ENCODE results near the gene FAM234B. TPM values are rescaled to one million over a fixed set of nuclear protein-coding genes. Genes with fewer than 3 reads are reported as not detected.

The FAM234B gene
- polyA plus RNA-seq, 1 of the 3 experiments (the other 2 are of a cell fraction) = 3.7 TPM

DNA sequence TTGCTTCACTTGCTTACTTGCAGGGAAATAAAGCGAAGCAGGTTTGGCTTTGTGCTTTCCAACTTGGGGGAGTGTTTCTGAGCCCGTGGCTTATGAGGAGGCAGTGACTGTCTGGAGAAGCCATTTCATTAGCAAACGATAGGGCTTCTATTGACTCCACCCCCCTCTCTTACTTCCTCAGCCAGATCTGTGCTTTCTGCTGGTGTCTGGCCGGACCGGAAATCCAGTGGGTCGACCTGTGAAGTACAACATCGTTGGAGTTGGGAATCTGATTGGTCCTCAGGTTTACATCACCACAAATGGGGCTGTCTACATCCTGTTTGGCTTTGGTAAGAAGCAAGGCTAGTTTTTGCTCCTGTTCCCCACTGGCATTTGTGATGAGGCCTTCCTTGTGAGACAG, 22.3 kb downstream of the FAM234B start:
- 81% methylated on average over 7 of the region's 7 CpGs for WGBS (ENCODE audit: low lambda C conversion rate)
- CTCF ChIA-PET = interaction anchor here (0.5 kb wide), 1 partner anchor 1729 kb away, joined by 3 read pairs; no protein-coding TSS in a partner anchor
- TF ChIP-seq, protein P1, sequence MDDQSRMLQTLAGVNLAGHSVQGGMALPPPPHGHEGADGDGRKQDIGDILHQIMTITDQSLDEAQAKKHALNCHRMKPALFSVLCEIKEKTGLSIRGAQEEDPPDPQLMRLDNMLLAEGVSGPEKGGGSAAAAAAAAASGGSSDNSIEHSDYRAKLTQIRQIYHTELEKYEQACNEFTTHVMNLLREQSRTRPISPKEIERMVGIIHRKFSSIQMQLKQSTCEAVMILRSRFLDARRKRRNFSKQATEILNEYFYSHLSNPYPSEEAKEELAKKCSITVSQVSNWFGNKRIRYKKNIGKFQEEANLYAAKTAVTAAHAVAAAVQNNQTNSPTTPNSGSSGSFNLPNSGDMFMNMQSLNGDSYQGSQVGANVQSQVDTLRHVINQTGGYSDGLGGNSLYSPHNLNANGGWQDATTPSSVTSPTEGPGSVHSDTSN (IDR thresholded peaks at IDR 0.05) = no peak
- TF ChIP-seq RCOR1 (IDR thresholded peaks at IDR 0.05; ENCODE audit: low read length) (no peak), TCF12 (IDR thresholded peaks at IDR 0.05) (no peak), TEAD4 (IDR thresholded peaks at IDR 0.05; ENCODE audit: borderline replicate concordance, insufficient read depth) (no peak), YY1 (IDR thresholded peaks at IDR 0.05; ENCODE audit: low read depth) (no peak), RXRA (IDR thresholded peaks at IDR 0.05; ENCODE audit: borderline replicate concordance, low read depth) (no peak), EZH2phosphoT487 (IDR thresholded peaks at IDR 0.05; ENCODE audit: borderline replicate concordance, low read depth) (no peak), NRF1 (IDR thresholded peaks at IDR 0.05; ENCODE audit: low read depth, low read length) (no peak), EP300 (IDR thresholded peaks at IDR 0.05; ENCODE audit: borderline replicate concordance in 1 of 2, low read depth in 1 of 2, low read length in 1 of 2) (no peak), FOXJ3 (CRISPR knock-in tag; IDR thresholded peaks at IDR 0.05) (no peak), RAD21 (IDR thresholded peaks at IDR 0.05; ENCODE audit: low read length) (no peak)
- TF ChIP-seq, protein P2, sequence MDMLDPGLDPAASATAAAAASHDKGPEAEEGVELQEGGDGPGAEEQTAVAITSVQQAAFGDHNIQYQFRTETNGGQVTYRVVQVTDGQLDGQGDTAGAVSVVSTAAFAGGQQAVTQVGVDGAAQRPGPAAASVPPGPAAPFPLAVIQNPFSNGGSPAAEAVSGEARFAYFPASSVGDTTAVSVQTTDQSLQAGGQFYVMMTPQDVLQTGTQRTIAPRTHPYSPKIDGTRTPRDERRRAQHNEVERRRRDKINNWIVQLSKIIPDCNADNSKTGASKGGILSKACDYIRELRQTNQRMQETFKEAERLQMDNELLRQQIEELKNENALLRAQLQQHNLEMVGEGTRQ (IDR thresholded peaks at IDR 0.05; ENCODE audit: borderline replicate concordance, low read depth, low read length) = no peak
- TF ChIP-seq, protein P3, sequence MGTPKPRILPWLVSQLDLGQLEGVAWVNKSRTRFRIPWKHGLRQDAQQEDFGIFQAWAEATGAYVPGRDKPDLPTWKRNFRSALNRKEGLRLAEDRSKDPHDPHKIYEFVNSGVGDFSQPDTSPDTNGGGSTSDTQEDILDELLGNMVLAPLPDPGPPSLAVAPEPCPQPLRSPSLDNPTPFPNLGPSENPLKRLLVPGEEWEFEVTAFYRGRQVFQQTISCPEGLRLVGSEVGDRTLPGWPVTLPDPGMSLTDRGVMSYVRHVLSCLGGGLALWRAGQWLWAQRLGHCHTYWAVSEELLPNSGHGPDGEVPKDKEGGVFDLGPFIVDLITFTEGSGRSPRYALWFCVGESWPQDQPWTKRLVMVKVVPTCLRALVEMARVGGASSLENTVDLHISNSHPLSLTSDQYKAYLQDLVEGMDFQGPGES (IDR thresholded peaks at IDR 0.05; ENCODE audit: low read depth, low read length) = no peak

DNA sequence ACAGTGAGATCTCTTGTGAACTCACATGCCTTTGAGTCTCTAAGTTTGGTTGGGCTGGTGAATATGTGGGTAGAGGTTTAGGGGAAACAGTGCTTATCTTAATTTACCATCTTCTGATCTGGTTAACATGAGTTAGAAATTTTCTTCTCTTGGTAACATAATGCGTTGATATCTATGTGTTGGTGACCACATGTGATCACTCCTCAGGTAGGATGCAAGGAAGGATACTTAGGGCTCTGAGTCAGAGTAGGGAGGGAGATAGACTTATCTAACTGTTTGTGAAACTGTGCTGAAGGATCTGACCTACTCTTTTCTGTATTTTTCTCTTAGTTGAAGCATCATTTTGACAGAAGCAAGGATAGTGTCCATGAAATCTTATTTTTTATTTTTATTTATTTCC, 23.1 kb downstream of the FAM234B start:
- ChIA-PET CTCF (no interaction called here), POLR2A (no interaction called here)
- Histone ChIP-seq H3K4me3 (ENCODE audit: low read depth in 2 of 2, low read length in 1 of 2) (no peak overlapping the region), H3K27me3 (ENCODE audit: insufficient read depth) (no peaks in the 10 kb centered on the region), H3K9me3 (no peaks in the 10 kb centered on the region), H3K4me1 (ENCODE audit: control insufficient read depth in 1 of 2, insufficient read depth in 2 of 2, low read depth in 1 of 2, low read length in 1 of 2) (no peaks in the 10 kb centered on the region), H3K9me2 (no peaks in the 10 kb centered on the region), H3F3A (replicated peaks; ENCODE audit: insufficient read depth) (no peaks in the 10 kb centered on the region), H3K36me3 (replicated peaks in 1 of 2; ENCODE audit: control insufficient read depth in 1 of 2, insufficient read depth in 2 of 2, low read length in 1 of 2) (peaks cover 0 to 11% of the 10 kb centered on the region in 2 experiments), H3K27ac (ENCODE audit: low read depth in 2 of 2, low read length in 1 of 2) (no peak overlapping the region), H2AFZ (ENCODE audit: low read depth) (no peak overlapping the region), H3K4me2 (no peak overlapping the region), H4K20me1 (ENCODE audit: insufficient read depth) (no peaks in the 10 kb centered on the region), H3K79me2 (ENCODE audit: insufficient read depth) (no peaks in the 10 kb centered on the region), H3K9ac (no peak overlapping the region)
- 94% methylated on average over 1 of the region's 1 CpG for WGBS (ENCODE audit: low lambda C conversion rate)
- DNase-seq = no peak
- TF ChIP-seq CHD2 (IDR thresholded peaks at IDR 0.05; ENCODE audit: low read length, partially characterized antibody) (no peak), EZH2phosphoT487 (IDR thresholded peaks at IDR 0.05; ENCODE audit: borderline replicate concordance, low read depth) (no peak), SIN3A (IDR thresholded peaks at IDR 0.05; ENCODE audit: borderline replicate concordance, low read depth, low read length) (no peak)
- TF ChIP-seq, protein P4, sequence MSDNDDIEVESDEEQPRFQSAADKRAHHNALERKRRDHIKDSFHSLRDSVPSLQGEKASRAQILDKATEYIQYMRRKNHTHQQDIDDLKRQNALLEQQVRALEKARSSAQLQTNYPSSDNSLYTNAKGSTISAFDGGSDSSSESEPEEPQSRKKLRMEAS (IDR thresholded peaks at IDR 0.05; ENCODE audit: low read depth) = no peak
- TF ChIP-seq, protein P2 (IDR thresholded peaks at IDR 0.05; ENCODE audit: borderline replicate concordance, low read depth, low read length) = no peak

More for the DNA sequence above, 22.3 kb downstream of the FAM234B start:
- no peak overlapping the region for H3K4me2 ChIP-seq
- H3K9me2 ChIP-seq = no peaks in the 10 kb centered on the region
- H3K9ac ChIP-seq = no peak overlapping the region
- peaks cover 0 to 10% of the 10 kb centered on the region in 2 experiments for H3K36me3 ChIP-seq (replicated peaks in 1 of 2; ENCODE audit: control insufficient read depth in 1 of 2, insufficient read depth in 2 of 2, low read length in 1 of 2)
- H3F3A ChIP-seq (replicated peaks; ENCODE audit: insufficient read depth) = no peaks in the 10 kb centered on the region
- no peaks in the 10 kb centered on the region for H3K27me3 ChIP-seq (ENCODE audit: insufficient read depth)
- H4K20me1 ChIP-seq (ENCODE audit: insufficient read depth) = no peaks in the 10 kb centered on the region
- POLR2A ChIA-PET = no interaction called here
- no peaks in the 10 kb centered on the region for H3K9me3 ChIP-seq
- H3K79me2 ChIP-seq (ENCODE audit: insufficient read depth) = no peaks in the 10 kb centered on the region
- H3K4me3 ChIP-seq (ENCODE audit: low read depth in 2 of 2, low read length in 1 of 2) = no peak overlapping the region
- no peaks in the 10 kb centered on the region for H3K4me1 ChIP-seq (ENCODE audit: control insufficient read depth in 1 of 2, insufficient read depth in 2 of 2, low read depth in 1 of 2, low read length in 1 of 2)
- H3K27ac ChIP-seq (ENCODE audit: low read depth in 2 of 2, low read length in 1 of 2) = no peak overlapping the region
- no peak for DNase-seq
- H2AFZ ChIP-seq (ENCODE audit: low read depth) = no peak overlapping the region

All from SK-N-SH (cell line).